Activated T-cell treated with anti-CD3 and anti-CD28 coated beads, Interleukin-2, amount 50 U/mL, for 72 hours (primary cell): ENCODE results near the gene CCBE1. TPM values are rescaled to one million over a fixed set of nuclear protein-coding genes. Genes with fewer than 3 reads are reported as not detected.
"Not testable (repeated sequence)": the region's sequence is repeated elsewhere in the genome, so short reads cannot be mapped to it uniquely, and the experiment has no call there.

ENCODE experiments used
- ATAC-seq, 2 donors: fragments of 150-1000 bp; cut with Tn5 transposase; replicated peaks in 1 of 2; 2 replicates each; pipeline ENCODE4 v1.10.0; 2021; ENCODE audit warnings: moderate library complexity in 2 of 2, mild to moderate bottlenecking in 1 of 2
- DNase-seq, 2 donors: peaks; one replicate each; pipeline ENCODE4 v3.0.0; 2021 to 2022; ENCODE audit warnings: mixed read lengths in 1 of 2
- H3K27ac Mint-ChIP-seq: one replicate; pipeline ENCODE4 v1.8.0; 2022; ENCODE audit warnings: mild to moderate bottlenecking, moderate library complexity, mixed read lengths
- H3K27me3 Mint-ChIP-seq: one replicate; pipeline ENCODE4 v1.8.0; 2022; ENCODE audit warnings: low read depth, mixed read lengths
- H3K36me3 Mint-ChIP-seq, 2 donors: one replicate each; pipeline ENCODE4 v1.8.0; 2022; ENCODE audit warnings: mixed read lengths in 2 of 2, mild to moderate bottlenecking in 1 of 2; ENCODE audit not compliant: insufficient read depth in 2 of 2
- H3K4me1 Mint-ChIP-seq: one replicate; pipeline ENCODE4 v1.8.0; 2022; ENCODE audit warnings: low read depth, mixed read lengths
- H3K4me3 Mint-ChIP-seq, 2 donors: one replicate each; pipeline ENCODE4 v1.8.0; 2022; ENCODE audit warnings: mild to moderate bottlenecking in 2 of 2, mixed read lengths in 2 of 2, moderate library complexity in 2 of 2
- H3K9me3 Mint-ChIP-seq, 2 donors: one replicate each; pipeline ENCODE4 v1.8.0; 2022; ENCODE audit warnings: mixed read lengths in 2 of 2
- total RNA-seq, 2 donors: library from RNA; stranded (reverse); gene quantifications; one replicate each; pipeline ENCODE4 v1.2.3, GENCODE V29; 2022

CCBE1 gene
- 1 to 10 TPM in 1 of 2 donors, under 1 TPM in 1; 0.81 to 1.2 TPM for total RNA-seq

DNA sequence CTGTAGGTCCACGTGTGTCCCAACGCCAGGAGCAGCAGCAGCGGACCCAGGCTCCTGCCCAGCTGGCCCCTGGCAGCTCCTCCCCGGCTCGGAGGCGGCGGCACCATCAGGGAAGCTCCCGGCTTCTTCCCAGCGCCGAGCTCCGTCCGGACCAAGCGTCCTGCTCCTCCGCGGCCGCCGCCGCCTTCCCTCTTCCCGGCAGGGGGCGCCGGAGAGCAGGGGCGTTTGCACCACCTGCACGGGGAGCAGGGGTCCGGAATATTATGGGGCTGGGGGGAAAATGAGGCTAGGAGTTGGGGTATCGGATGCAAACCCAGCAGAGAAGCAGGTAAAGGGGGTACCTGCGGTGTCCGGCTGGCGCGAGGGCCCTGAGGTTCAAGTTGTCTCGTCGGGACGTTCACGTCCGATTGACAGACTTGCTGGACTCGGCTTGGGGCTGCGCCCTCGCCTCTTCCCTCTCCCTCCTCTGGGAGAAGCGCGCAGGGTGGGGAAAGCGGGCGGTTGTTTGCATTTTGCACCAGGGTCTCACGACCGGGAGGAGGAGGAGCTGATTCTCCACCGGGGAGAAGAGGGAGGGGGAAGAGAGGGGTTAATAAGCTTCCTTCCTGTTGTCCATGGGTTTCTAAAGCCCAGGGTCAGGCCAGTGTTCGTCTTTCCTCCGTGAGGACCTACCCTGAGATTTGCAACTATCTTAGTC is at the start of gene CCBE1:
Gene CCBE1, minus strand, starts transcription at position 188 of the 697 bp plus-strand sequence.
- Mint-ChIP-seq H3K27ac (peak within 1 kb of the TSS; percentile 13), H3K9me3 (no peaks in the 10 kb centered on the region), H3K4me3 (peak within 1 kb of the TSS; percentile 58 to 63), H3K27me3 (peaks cover 67% of the 10 kb centered on the region), H3K4me1 (peaks cover 13% of the 10 kb centered on the region), H3K36me3 (no peaks in the 10 kb centered on the region)
- DNase-seq (peak; percentile 64 to 73), ATAC-seq (peak; percentile 74 to 76)

DNA sequence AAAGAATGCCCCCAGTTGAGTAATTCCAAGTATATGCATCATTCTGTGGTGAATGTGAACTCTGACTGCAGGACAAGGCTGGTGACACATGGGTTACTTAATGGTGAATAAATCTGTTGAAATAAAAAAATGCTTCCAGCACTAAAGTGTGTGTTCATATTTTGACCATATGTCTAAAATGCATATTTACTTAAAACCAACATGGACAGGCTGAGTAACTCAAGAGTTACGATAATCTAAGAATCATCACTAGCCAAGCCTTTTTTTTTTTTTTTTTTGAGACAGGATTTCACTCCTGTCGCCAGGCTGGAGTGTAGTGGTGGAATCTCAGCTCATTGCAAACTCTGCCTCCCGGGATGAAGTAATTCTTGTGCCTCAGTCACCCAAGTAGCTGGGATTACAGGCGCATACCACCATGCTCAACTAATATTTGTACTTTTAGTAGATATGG is 47.1 kb upstream of the CCBE1 start:
- no peak for DNase-seq
- H3K9me3 Mint-ChIP-seq, result peaks cover 1 to 2% of the 10 kb centered on the region in 2 donors
- no peaks in the 10 kb centered on the region for H3K4me1 Mint-ChIP-seq
- peaks cover 13% of the 10 kb centered on the region for H3K27me3 Mint-ChIP-seq
- ATAC-seq, result no peak
- H3K36me3 Mint-ChIP-seq, result no peaks in the 10 kb centered on the region
- no peak overlapping the region for H3K4me3 Mint-ChIP-seq
- no peak overlapping the region for H3K27ac Mint-ChIP-seq

DNA sequence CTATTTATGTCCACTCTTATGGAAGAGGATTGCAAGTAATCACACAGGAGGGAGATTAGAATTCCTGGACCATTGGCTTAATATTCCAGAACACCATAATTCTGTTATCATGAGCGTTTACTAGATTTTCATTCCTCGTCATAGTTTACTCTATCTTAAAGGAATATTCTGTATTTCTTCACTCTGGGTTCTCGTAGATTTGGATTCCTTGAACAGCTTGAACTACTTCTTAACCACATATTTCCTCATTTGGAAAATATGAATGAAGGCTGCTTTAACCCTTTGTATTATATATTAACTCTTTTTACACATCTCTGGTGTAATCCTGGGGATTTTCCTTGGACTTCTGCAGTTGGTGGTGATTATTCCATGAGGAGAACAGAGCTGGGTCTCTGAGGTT is 46.3 kb upstream of the CCBE1 start:
- H3K4me3 Mint-ChIP-seq, result no peak overlapping the region
- peaks cover 2 to 4% of the 10 kb centered on the region in 2 donors for H3K9me3 Mint-ChIP-seq
- DNase-seq (no peak), ATAC-seq (no peak)
- no peaks in the 10 kb centered on the region for H3K36me3 Mint-ChIP-seq
- no peak overlapping the region for H3K27ac Mint-ChIP-seq
- H3K27me3 Mint-ChIP-seq, result peaks cover 10% of the 10 kb centered on the region
- H3K4me1 Mint-ChIP-seq, result no peaks in the 10 kb centered on the region

DNA sequence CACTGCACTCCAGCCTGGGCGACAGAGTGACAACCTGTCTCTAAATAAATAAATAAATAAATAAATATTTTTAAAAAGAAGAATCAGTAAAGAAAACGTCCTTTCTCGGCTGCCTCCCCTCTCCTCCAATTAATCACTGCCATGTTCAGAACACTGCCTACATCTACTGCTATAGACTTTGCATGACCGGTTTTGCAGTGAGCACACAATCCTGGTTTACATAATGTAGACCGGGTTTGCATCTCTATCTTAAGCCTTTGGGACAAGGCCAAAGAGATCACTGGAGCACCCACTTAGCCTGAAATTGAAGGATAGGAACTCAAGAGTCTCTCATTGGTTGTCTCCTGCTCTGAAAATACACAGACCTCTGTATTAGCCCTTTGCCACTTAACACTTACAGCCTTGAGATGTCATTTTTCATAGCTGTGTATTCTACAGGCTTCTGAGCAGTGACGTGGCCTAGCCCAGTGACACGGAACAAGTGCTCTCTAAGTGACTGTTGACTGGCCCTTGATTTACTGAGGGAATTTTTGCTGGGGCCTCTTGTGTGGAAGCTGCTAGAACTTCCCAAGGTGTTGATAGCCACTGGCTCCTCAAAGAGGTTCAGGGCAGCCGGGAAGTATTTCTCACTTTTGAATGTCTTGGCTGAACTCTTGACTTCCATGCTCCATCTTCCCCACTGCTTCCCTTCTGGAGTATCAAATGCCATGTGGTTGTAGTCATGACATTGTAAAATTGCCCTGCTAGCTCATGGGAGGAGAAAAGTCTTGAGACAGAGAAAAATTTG is 45.3 kb upstream of the CCBE1 start:
- no peak overlapping the region for H3K4me3 Mint-ChIP-seq
- peaks cover 2 to 3% of the 10 kb centered on the region in 2 donors for H3K9me3 Mint-ChIP-seq

DNA sequence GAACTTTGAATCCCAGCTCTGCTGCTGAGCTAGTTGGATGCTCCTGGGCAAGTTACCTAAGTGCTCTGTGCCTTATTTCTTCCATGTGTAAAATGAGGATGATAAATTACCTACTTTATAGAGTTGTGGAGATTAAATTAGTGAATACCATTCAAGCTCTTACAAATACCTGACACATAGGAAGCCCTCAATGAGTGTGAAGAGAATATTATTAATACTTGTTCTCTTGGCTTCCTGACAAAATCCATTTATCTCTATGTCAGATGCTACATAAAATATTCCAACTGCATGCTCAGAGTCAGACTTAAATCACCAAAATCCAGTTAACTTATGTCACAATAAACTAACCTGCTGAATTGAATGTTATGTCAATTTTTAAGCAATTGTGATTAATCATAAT is 42.9 kb upstream of the CCBE1 start:
- Mint-ChIP-seq H3K27me3 (no peaks in the 10 kb centered on the region), H3K9me3 (peaks cover 0 to 3% of the 10 kb centered on the region in 2 donors), H3K27ac (no peak overlapping the region), H3K36me3 (no peaks in the 10 kb centered on the region), H3K4me3 (no peak overlapping the region), H3K4me1 (no peaks in the 10 kb centered on the region)
- no peak for ATAC-seq
- DNase-seq, result no peak

More for the DNA sequence above, 45.3 kb upstream of the CCBE1 start:
- DNase-seq (no peak), ATAC-seq (no peak)
- Mint-ChIP-seq H3K4me1 (no peaks in the 10 kb centered on the region), H3K27ac (no peak overlapping the region), H3K27me3 (no peaks in the 10 kb centered on the region), H3K36me3 (no peaks in the 10 kb centered on the region)

DNA sequence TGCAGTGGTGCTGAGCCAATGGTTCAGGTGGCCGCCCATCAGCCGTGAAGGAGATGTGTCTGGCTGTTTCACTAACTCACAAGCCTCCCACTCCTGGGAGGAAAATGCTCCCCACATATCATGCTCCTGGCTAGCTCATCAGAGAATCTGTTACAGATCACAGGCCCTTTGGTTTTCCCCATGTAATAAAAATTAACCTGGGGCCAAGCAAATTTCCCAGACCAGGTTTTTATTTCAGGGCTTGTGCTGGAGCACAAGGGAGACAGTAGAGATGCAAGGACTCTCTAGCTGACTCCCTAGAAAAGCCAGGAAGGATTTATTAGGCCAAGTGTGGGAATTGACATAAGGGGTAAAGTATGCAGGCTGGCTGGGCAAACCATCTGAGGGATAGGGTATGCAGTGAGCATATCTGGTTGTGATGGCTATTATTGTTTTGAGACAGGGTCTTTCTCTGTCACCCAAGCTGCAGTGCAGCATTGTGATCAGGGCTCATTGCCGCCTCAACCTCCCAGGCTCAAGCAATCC is 40.6 kb upstream of the CCBE1 start:
- Mint-ChIP-seq H3K4me1 (no peaks in the 10 kb centered on the region), H3K4me3 (no peak overlapping the region), H3K27me3 (no peaks in the 10 kb centered on the region), H3K36me3 (no peaks in the 10 kb centered on the region), H3K9me3 (peaks cover 0 to 4% of the 10 kb centered on the region in 2 donors), H3K27ac (no peak overlapping the region)
- ATAC-seq (no peak), DNase-seq (no peak)

DNA sequence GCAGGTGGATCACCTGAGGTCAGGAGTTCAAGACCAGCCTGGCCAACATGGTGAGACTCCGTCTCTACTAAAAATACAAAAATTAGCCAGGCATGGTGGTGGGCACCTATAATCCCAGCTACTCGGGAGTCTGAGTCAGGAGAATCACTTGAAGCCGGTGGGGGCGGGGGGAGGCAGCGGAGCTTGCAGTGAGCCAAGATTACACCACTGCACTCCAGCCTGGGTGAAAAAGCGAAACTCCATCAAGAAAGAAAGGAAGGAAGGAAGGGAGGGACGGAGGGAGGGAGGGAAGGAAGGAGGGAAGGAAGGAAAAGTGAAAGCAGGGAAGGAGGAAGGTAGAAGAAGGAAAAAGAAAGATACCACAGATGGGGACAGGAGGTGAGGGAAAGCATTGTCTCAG is 40.1 kb upstream of the CCBE1 start:
- H3K4me1 Mint-ChIP-seq, ATAC-seq, H3K9me3 Mint-ChIP-seq, H3K4me3 Mint-ChIP-seq, DNase-seq, H3K27ac Mint-ChIP-seq, H3K36me3 Mint-ChIP-seq, H3K27me3 Mint-ChIP-seq: not testable (repeated sequence)

DNA sequence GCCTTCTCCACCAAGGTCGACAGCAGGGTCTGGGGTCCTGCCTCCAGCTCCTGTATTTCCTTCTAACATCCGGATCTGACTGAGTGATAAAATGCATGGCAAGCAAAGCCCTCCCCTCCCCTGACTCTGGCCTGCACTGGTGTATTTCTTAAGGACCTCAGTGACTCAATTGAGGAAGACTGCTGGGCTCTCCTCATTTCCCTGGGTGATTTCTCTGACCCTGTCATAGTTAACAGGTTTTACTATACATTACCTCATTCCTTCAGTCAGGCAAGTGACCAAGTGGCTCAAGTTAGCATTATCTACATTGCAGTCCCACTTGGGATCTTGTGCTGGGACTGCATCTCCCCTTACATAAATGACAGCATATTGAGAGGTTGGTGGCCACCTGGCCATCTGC is 38.8 kb upstream of the CCBE1 start:
- H3K27me3 Mint-ChIP-seq, result peaks cover 8% of the 10 kb centered on the region
- no peaks in the 10 kb centered on the region for H3K36me3 Mint-ChIP-seq
- peaks cover 0 to 4% of the 10 kb centered on the region in 2 donors for H3K9me3 Mint-ChIP-seq
- H3K27ac Mint-ChIP-seq, result no peak overlapping the region
- no peak for ATAC-seq
- no peak overlapping the region for H3K4me3 Mint-ChIP-seq
- no peak for DNase-seq
- no peaks in the 10 kb centered on the region for H3K4me1 Mint-ChIP-seq

DNA sequence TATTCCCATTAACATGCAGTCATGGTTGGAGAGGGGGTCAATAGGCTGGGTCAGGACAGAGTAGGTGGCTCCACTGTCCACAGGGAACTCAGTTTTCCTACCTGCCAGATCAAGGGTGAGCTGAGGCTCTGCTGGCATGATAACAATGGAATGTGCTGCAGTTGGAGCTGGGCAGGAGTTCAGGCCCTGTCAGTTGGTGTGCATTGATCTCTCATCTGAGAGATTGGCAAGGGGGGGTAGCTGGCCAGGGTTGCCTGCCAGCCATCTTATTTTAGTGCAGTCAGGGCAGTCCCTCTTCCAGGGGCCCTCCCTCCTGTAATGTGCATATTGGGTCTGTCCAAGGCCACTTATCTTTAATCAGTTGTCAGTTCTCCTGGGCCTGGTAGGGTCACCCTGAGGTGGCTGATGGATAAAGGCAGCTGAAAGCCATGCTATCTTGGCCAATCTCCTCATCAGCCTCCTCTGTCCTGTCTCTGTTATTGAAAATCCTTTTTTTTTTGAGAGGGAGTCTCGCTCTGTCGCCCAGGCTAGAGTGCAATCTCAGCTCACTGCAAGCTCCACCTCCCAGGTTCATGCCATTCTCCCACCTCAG is 38.1 kb upstream of the CCBE1 start:
- Mint-ChIP-seq H3K9me3 (peaks cover 0 to 4% of the 10 kb centered on the region in 2 donors), H3K27me3 (peaks cover 11% of the 10 kb centered on the region), H3K4me1 (no peaks in the 10 kb centered on the region), H3K36me3 (no peaks in the 10 kb centered on the region), H3K27ac (no peak overlapping the region), H3K4me3 (no peak overlapping the region)
- ATAC-seq (no peak), DNase-seq (no peak)

DNA sequence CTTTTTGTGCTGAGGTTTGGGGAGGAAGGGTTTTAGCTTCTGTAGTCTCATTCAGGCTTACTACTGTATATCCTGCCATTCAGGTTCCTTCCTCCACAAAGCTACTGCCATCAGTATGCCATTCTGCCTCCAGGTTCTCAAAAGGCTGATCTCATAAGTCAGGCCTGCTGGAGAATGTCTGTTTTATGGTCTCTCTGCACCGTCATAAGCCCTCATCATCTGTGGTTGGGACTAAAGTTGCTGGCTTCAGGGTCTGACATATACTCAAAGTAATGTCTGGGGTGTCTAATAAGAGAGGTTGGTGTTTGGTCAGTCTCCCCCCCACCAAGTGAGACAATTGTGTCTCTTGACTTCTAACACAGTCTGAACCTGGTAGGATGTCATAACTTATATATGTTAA is 36.2 kb upstream of the CCBE1 start:
- peaks cover 11% of the 10 kb centered on the region for H3K27me3 Mint-ChIP-seq
- no peak overlapping the region for H3K27ac Mint-ChIP-seq
- ATAC-seq, result no peak

DNA sequence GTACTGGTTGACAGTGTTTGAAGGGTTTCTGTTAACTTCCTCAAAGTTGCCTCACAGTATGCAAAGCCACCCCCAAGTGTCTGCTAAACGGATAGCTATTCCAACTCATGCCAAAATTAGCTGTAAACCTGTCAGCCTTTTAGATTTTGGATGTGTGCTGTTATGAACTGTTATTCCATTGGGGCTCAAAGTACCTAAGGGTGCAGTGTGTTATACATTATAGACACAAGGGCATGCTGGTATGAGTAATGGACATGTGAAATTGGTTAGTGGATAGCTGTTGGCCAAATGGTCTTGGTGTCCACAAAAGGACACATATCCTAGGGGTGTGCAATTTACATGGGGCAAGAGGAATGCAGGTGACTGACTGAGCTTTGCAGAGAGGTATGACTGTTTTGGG is 33.7 kb upstream of the CCBE1 start:
- DNase-seq, result no peak
- Mint-ChIP-seq H3K4me3 (no peak overlapping the region), H3K27me3 (peaks cover 11% of the 10 kb centered on the region), H3K9me3 (peaks cover 0 to 2% of the 10 kb centered on the region in 2 donors), H3K36me3 (no peaks in the 10 kb centered on the region), H3K4me1 (no peaks in the 10 kb centered on the region), H3K27ac (no peak overlapping the region)
- no peak for ATAC-seq

More for the DNA sequence above, 36.2 kb upstream of the CCBE1 start:
- H3K4me1 Mint-ChIP-seq, result no peaks in the 10 kb centered on the region
- peaks cover 0 to 2% of the 10 kb centered on the region in 2 donors for H3K9me3 Mint-ChIP-seq
- H3K36me3 Mint-ChIP-seq, result no peaks in the 10 kb centered on the region
- no peak for DNase-seq
- H3K4me3 Mint-ChIP-seq, result no peak overlapping the region

DNA sequence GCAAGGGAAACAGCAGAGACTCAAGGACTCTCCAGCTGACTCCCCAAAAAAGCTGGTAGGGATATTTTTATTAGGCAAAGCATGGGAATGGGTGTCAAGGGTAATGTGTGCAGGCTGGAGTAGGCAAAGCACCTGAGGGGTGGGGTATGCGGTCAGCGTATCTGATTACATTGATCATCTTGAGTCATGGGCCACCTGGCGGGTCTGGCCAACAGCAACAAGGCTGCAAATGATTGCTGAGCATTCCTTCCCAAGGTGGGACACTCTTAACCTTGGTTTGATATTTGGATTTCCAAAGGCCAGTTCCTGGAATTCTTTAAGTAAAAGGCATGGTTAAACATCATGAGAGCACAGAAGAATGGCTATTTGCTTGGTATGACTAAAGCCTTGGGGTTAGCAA is 32.6 kb upstream of the CCBE1 start:
- no peak for DNase-seq
- peaks cover 11% of the 10 kb centered on the region for H3K27me3 Mint-ChIP-seq
- H3K9me3 Mint-ChIP-seq, result no peaks in the 10 kb centered on the region
- H3K4me1 Mint-ChIP-seq, result no peaks in the 10 kb centered on the region
- ATAC-seq, result no peak
- no peak overlapping the region for H3K27ac Mint-ChIP-seq
- no peaks in the 10 kb centered on the region for H3K36me3 Mint-ChIP-seq
- no peak overlapping the region for H3K4me3 Mint-ChIP-seq

DNA sequence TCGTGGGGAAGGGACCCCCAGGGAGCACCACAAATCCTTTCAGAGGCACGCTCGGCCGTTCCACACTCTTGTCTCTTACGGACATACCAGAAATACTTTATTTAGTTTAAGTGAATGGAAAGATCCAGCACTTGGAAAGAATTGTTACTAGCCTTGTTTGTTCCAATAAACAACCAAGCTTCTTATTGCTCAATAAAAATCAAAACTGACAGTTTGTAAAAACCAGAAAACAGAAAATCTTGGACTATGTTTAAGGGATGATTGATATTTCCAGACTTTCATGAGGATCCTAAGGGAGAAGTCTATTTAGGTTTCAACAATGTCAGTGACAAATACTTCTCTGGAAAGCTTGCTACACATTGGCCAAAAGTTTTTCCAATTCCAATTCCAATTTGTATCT is 31.6 kb upstream of the CCBE1 start:
- Mint-ChIP-seq H3K4me1 (no peaks in the 10 kb centered on the region), H3K9me3 (no peaks in the 10 kb centered on the region), H3K36me3 (no peaks in the 10 kb centered on the region), H3K27ac (no peak overlapping the region), H3K4me3 (no peak overlapping the region), H3K27me3 (peaks cover 11% of the 10 kb centered on the region)
- DNase-seq (no peak), ATAC-seq (no peak)
